Adrenal gland (tissue), 12 donors: ENCODE results near the gene GHR. TPM values are rescaled to one million over a fixed set of nuclear protein-coding genes. Genes with fewer than 3 reads are reported as not detected.

Experiments
- DNase-seq, 7 donors: peaks; one replicate each; pipeline ENCODE4 v3.0.0-alpha.2; 2019 to 2020
- H3K27ac ChIP-seq, 5 donors: fragments of 200-600 bp; sonication (generic) in 4 of 5; 1 replicate in 3 of 5; 2 replicates in 2 of 5; pipeline versions ENCODE4 v1.5.1 to v1.8.0; 2016 to 2020; ENCODE audit warnings: mild to moderate bottlenecking in 1 of 5
- H3K27me3 ChIP-seq: fragments of 200-600 bp; 2 replicates; pipeline ENCODE4 v1.8.0; 2021
- H3K36me3 ChIP-seq, 2 donors: fragments of 200-600 bp; replicated peaks in 1 of 2; 1 replicate in 1 of 2; 2 replicates in 1 of 2; pipeline versions ENCODE4 v1.5.1 to v1.8.0; 2018 to 2022
- H3K4me1 ChIP-seq, 2 donors: fragments of 200-600 bp; replicated peaks in 1 of 2; 1 replicate in 1 of 2; 2 replicates in 1 of 2; pipeline versions ENCODE4 v1.5.1 to v1.8.0; 2018 to 2021
- H3K4me3 ChIP-seq, 4 donors: fragments of 200-600 bp; sonication (generic) in 3 of 4; one replicate each; pipeline ENCODE4 v1.5.1; 2016 to 2018
- H3K9me3 ChIP-seq, 3 donors: fragments of 200-600 bp; sonication (generic) in 1 of 3; replicated peaks in 1 of 3; 1 replicate in 2 of 3; 2 replicates in 1 of 3; pipeline versions ENCODE4 v1.5.1 to v1.8.0; 2016 to 2021
- POLR2A ChIP-seq, 2 donors: fragments of 450-650 bp; IDR thresholded peaks; one replicate each; pipeline ENCODE4 v1.6.1; 2017; ENCODE audit warnings: antibody characterized with exemption in 2 of 2, mild to moderate bottlenecking in 2 of 2, moderate library complexity in 1 of 2
- WGBS, 4 donors: extraction: QIAGEN DNeasy Blood & Tissue Kit in 2 of 4; methylation state at CpG; one replicate each; pipeline versions ENCODE4 v1.1.5 to v1.1.7; 2013 to 2017; 5-methylcytosine and 5-hydroxymethylcytosine counted together
- intact Hi-C, 2 donors: fragments of 100-400 bp; cut with DNase I; formaldehyde crosslinking; loops; one replicate each; pipeline versions ENCODE4 v1.14.1 to v1.15.0; 2022 to 2023
- polyA plus RNA-seq, 3 donors: library from polyadenylated mRNA; stranded (reverse); fragments of 200-250 nt in 2 of 3; fragments of 350-450 nt in 1 of 3; fragmentation: Illumina TruSeq in 1 of 3; extraction: RNeasy Lipid Tissue Mini Kit (QIAGEN cat#74804) in 1 of 3; gene quantifications; one replicate each; pipeline ENCODE4 v1.2.3, GENCODE V29; 2013 to 2014
- total RNA-seq, 9 donors: library from RNA; depleted of rRNA in 4 of 9; stranded (reverse); fragments of >200 nt in 4 of 9; fragments of 120-200 nt in 1 of 9; fragmentation: NEBNext Ultra II Directional in 1 of 9; extraction: Animal tissue kit (Norgen Biotek cat#: 25700) in 1 of 9; gene quantifications; one replicate each; pipeline versions ENCODE4 v1.1.0 to v1.2.4, GENCODE V29; 2013 to 2023
- TF ChIP-seq, protein P1 (sequence below), 6 experiments: fragments of 450-650 bp in 4 of 6; fragments of 200-600 bp in 2 of 6; sonication (generic) in 1 of 6; IDR thresholded peaks; 1 replicate in 5 of 6; 2 replicates in 1 of 6; pipeline versions ENCODE4 v1.5.1 to v1.8.0; 2016 to 2021; ENCODE audit warnings: antibody characterized with exemption in 6 of 6, mild to moderate bottlenecking in 2 of 6, moderate library complexity in 1 of 6
- donor health status: healthy with polysubstance abuse.
- donor health status: Bipolar disorder and iron deficiency.
- donor health status: DM: yes; HTN: yes; CAD: no.
- donor health status: DM: no; HTN: no; CAD: no.
- donor health status: DM: no; HTN: no; CAD: no.
- donor health status: DM: yes; HTN: yes; CAD: no.

GHR gene
- total and polyA plus RNA-seq, 12 donors: 2.9 to 17.1 (median 10.5) TPM

DNA sequence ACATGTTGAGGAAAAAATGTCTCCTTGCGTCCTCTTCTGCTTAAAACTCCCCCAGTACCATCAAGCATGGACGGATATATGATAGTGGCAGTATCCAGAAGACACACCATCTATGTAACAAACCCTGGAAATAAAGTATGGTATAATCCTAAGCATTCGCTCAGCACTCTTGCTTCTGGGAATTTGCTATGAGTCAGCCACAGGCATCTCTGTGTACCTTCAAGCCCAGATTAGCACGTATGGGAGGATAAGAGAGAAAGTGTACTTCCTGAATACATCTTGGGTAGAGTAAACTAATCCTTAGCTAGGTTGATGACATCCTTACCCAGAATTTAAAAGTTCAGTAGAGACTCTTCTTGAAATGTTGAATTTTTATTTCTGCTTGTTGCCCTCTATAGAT, 71.2 kb downstream of the GHR start:
- H3K36me3 ChIP-seq: no peaks in the 10 kb centered on the region
- TF ChIP-seq POLR2A (IDR thresholded peaks at IDR 0.05): no peak
- TF ChIP-seq, protein P1, sequence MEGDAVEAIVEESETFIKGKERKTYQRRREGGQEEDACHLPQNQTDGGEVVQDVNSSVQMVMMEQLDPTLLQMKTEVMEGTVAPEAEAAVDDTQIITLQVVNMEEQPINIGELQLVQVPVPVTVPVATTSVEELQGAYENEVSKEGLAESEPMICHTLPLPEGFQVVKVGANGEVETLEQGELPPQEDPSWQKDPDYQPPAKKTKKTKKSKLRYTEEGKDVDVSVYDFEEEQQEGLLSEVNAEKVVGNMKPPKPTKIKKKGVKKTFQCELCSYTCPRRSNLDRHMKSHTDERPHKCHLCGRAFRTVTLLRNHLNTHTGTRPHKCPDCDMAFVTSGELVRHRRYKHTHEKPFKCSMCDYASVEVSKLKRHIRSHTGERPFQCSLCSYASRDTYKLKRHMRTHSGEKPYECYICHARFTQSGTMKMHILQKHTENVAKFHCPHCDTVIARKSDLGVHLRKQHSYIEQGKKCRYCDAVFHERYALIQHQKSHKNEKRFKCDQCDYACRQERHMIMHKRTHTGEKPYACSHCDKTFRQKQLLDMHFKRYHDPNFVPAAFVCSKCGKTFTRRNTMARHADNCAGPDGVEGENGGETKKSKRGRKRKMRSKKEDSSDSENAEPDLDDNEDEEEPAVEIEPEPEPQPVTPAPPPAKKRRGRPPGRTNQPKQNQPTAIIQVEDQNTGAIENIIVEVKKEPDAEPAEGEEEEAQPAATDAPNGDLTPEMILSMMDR (IDR thresholded peaks at IDR 0.05): no peak
- intact Hi-C loops: no loop called here

DNA sequence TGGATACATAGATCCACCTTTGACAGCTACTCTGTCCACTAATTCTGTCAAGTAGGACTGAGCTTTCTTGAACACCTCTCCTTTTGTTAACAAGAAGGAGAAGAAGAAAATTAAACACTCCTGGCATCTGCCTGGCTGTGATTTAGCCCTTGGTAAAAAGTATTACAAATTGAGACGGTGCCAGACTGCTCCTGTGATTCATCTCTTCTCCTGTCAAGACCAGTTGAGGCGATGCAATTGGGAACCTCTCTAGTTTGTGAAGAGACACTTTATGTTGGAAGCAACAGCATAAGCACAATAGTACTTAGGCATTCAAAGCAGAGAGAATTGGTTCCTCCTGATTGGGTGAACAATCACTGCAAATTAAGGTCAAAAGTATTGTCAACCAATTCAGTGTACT, 72.7 kb downstream of the GHR start:
- Histone ChIP-seq H3K4me3 (no peak overlapping the region), H3K27ac (no peak overlapping the region), H3K9me3 (no peaks in the 10 kb centered on the region), H3K27me3 (no peaks in the 10 kb centered on the region), H3K4me1 (peaks cover 15 to 42% of the 10 kb centered on the region in 2 donors), H3K36me3 (no peaks in the 10 kb centered on the region)
- TF ChIP-seq, protein P1 (IDR thresholded peaks at IDR 0.05): no peak
- TF ChIP-seq POLR2A (IDR thresholded peaks at IDR 0.05): no peak
- 43 to 55% (median 45%) methylated on average over 2 of the region's 2 CpGs for WGBS, 4 donors
- intact Hi-C loops: no loop called here
- DNase-seq: peak; percentile 32 to 67 (median 46)

More for the DNA sequence above, 71.2 kb downstream of the GHR start:
- 88 to 94% (median 89%) methylated on average over 4 of the region's 4 CpGs for WGBS, 4 donors
- Histone ChIP-seq H3K27me3 (no peaks in the 10 kb centered on the region), H3K27ac (no peak overlapping the region), H3K4me3 (no peak overlapping the region), H3K9me3 (no peaks in the 10 kb centered on the region), H3K4me1 (peaks cover 12 to 30% of the 10 kb centered on the region in 2 donors)
- DNase-seq: no peak

DNA sequence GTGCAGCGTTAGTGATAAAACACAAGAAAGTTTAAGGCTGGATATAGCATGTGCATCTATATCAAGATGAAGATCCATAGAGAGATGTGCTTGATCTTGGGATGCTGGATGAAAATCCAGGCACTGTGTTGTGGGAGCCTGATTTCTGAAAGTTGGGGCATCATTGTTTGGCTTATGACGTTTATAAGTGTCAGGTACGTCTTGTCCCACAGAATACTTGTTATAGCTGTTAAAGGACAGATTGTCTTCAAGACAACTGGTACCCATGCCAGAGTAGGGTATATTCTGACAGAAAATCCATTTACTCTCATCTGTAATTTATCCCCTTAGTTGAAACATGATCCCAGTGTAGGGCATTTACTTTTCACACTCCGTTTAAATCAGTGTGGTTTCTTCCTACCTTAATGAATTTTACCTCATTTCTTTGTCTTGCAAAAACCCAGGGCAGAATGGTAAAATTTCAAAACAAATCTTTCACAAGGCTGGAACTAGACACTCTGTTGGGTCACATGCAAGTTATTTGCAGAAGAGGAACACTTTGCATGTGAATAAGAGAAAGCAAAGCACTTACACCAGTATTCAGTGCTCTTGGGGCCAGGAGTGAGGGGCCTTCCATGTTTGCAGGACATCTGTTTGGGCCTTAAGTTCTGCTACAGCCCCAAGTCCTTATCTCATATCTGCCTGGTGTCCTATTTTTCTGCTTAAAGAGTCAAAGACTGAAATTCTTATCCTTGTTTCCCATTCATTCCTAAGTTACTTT, 73.3 kb downstream of the GHR start:
- peaks cover 14 to 36% of the 10 kb centered on the region in 2 donors for H3K4me1 ChIP-seq

DNA sequence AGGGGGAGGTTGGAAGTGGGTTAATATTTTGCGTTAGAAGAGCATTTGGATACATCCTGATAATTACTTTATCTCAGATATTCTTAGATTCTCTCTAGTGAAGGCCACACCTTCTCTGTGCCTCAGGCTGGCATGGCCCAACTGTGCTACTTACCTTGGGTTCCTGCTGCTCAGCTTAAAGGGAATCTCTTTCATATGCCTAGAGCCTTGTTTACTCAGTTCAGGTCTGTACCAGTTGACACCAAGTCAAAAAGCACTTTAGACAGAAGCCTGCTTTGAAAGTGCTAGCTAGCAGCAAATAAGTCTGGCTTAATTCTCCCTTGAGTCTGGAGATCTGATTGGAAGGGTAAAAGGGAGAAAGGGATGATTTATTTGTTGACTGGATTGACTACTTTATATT, 74.8 kb downstream of the GHR start:
- intact Hi-C loops: no loop called here
- Histone ChIP-seq H3K9me3 (no peaks in the 10 kb centered on the region), H3K4me1 (peaks cover 6 to 32% of the 10 kb centered on the region in 2 donors), H3K4me3 (no peak overlapping the region), H3K27ac (no peak overlapping the region), H3K27me3 (no peaks in the 10 kb centered on the region), H3K36me3 (no peaks in the 10 kb centered on the region)
- TF ChIP-seq, protein P1 (IDR thresholded peaks at IDR 0.05): no peak
- TF ChIP-seq POLR2A (IDR thresholded peaks at IDR 0.05): no peak
- WGBS, 4 donors: 71 to 85% (median 82%) methylated on average over 1 of the region's 1 CpG
- DNase-seq: no peak

More for the DNA sequence above, 73.3 kb downstream of the GHR start:
- no peaks in the 10 kb centered on the region for H3K9me3 ChIP-seq
- no peaks in the 10 kb centered on the region for H3K27me3 ChIP-seq
- no peaks in the 10 kb centered on the region for H3K36me3 ChIP-seq
- H3K4me3 ChIP-seq: no peak overlapping the region
- TF ChIP-seq, protein P1 (IDR thresholded peaks at IDR 0.05): no peak
- TF ChIP-seq POLR2A (IDR thresholded peaks at IDR 0.05): no peak
- DNase-seq: no peak
- WGBS, 4 donors: 77 to 88% (median 84%) methylated on average over 4 of the region's 4 CpGs
- intact Hi-C loops: no loop called here
- no peak overlapping the region for H3K27ac ChIP-seq
